SU-DHL-6 (cell line): Measurements from ENCODE around the gene NPEPL1.

Experiments used
- CTCF ChIP-seq: fragments of 200-600 bp; sonication (generic); IDR thresholded peaks from one replicate; pipeline ENCODE4 v1.5.1; 2017; ENCODE audit warnings: antibody characterized with exemption, mild to moderate bottlenecking, low read length, moderate library complexity; ENCODE audit not compliant: insufficient read depth, poor library complexity, severe bottlenecking
- EZH2phosphoT487 ChIP-seq: fragments of 200-600 bp; sonication (generic), shearing (Covaris generic); conservative IDR thresholded peaks from 2 replicates; pipeline ENCODE4 v1.6.1; 2018; ENCODE audit warnings: mild to moderate bottlenecking, antibody characterized with exemption, low read length, moderate library complexity, mixed read lengths

- TF ChIP-seq CTCF (no peak), EZH2phosphoT487 (no peak)
These were observed 19.7 kb downstream of the NPEPL1 start for GRCh38 chr20:58712151-58712791.
